EL (cell line): ENCODE data around the gene PTPRN2.
"Not testable (repeated sequence)": the region's sequence is repeated elsewhere in the genome, so short reads cannot be mapped to it uniquely, and the experiment has no call there.

Experiments used
- DNase-seq: peaks from one replicate; pipeline ENCODE4 v3.0.0-alpha.2; 2016

The PTPRN2 gene

DNA sequence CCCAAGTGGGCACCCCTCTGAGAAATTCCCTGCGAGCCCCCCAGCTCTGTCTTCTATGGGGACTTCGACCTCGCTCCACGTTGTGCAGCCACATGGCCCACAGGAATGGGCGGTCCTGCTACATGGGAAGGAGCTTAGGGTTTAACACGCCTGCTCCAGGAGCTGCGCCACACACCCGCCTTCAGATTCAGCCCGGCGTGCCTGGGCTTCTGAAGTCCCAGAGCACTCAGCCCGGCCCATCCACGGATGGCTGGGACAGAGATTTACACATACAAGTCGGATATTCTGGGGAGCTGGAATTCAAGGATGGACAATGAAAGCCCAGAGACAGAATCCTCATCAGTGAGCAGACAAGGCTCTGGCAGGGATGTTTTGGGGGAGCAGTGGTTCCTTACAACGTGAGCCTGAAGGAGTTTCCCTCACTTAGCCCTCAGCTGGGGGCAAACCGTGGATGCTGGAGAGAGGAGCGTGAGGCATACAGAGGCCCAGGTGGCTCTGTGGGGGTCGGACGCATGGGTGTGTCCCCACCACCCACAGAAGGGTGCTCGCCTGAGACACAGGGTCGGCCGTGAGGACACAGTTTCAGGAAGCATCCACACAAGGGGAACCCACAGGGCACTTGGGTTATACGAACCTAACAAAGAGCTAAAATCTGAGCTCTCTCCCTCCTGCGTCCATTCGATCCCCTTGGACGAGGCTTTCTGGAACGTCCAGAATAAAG is 877.9 kb downstream of the PTPRN2 start:
- DNase-seq: no peak

- DNase-seq: no peak
Observed at GRCh38 chr7:157708919-157709295, 878.7 kb downstream of the PTPRN2 start.

- no peak for DNase-seq
Observed at GRCh38 chr7:157707983-157708918, 879.4 kb downstream of the PTPRN2 start.

- no peak for DNase-seq
Observed at GRCh38 chr7:157704365-157704764, 883.3 kb downstream of the PTPRN2 start.

DNA sequence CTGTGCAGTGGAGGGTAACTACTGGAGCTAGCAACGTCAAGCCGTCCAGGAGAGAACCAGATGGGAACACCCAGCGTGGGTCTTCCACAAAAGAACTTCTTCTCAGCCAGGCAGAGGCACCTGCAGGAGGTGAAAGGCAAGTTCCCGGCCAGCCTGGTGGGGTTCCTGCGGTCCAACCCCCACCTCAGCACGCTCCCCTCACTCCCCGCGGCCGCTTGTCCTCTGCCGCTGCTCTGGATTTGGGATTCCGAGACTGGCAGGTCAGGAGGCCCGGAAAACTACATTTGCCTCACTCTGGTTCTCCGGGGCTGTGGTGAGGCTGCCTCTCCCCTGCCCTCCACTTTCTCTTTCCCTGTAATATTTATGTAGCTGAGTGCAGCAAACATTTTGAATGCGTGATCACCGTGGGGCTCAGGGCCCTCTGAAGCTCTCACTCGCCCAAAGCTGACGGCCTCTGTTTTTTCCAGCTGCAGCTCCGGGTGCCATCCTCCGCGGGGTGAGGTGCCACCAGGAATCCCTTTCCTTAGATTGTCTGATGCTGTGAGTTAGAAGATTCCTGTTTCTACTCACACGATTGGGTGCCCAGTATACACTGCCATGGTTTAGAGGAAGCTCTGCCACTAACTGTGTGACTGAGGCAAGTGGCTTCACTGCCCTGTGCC is 884.0 kb downstream of the PTPRN2 start:
- DNase-seq: no peak

GRCh38 chr7:157703131-157703530 is 884.5 kb downstream of the PTPRN2 start:
- DNase-seq: no peak

DNA sequence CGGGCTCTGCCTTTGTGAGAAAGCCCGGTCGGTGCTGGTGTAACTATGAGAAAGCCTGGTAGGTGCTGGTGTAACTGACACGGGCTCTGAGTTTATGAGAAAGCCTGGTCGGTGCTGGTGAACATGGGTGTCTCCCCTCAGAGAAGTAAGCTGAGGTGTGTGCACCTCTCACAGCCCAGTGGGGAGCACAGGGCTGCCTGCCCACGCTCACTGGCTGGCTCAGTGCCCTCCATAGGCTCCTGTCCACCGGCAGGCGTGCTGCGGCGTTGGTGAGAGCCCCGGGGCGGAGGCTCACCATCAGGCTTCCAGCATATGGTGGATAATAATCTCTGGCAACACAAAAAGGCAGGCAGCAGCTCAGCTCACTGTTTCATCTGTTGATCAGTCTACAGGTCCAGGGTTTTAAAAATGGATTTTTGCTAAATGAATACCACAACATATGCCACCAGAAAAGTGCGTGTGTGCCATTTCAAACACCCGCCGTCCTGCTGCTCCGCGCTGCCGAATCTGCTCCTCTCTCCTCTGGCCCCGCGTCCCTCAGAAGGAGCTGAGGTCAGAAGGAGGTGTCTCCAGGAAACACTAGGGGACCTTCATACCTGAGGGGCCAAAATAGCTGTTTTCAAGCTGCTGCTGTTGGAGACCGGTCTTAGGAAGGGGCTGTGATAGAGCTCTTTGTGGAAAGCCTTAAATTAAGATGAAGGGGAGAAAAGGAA is 885.2 kb downstream of the PTPRN2 start:
- no peak for DNase-seq

DNA sequence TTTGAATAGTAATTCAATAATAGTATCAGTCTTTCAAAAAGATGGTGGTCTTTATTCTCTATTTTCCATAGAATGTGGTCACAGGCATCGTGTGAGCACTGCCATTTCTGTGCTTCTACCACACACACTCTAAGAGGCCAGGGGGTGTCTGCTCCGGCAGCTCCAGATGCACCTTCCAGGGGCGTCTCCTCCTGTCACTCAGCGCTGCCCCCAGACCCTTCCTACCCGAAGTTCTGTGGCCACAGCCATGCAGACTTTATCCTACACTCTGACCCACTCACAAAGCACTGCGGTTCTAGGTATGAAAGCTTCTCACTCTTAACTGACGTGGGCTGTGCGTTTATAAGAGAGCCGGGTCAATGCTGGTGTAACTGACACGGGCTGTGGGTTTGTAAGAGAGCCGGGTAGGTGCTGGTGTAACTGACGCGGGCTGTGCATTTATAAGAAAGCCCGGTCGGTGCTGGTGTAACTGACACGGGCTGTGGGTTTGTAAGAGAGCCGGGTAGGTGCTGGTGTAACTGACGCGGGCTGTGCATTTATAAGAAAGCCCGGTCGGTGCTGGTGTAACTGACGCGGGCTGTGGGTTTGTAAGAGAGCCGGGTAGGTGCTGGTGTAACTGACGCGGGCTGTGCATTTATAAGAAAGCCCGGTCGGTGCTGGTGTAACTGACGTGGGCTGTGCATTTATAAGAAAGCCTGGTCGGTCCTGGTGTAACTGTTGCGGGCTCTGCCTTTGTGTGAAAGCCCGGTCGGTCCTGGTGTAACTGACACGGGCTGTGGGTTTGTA is 886.0 kb downstream of the PTPRN2 start:
- DNase-seq: not testable (repeated sequence)

- DNase-seq: no peak
Observed at GRCh38 chr7:157700231-157701005, 887.2 kb downstream of the PTPRN2 start.

- DNase-seq: no peak
Observed at GRCh38 chr7:157699357-157700013, 888.1 kb downstream of the PTPRN2 start.

- not testable (repeated sequence) for DNase-seq
Observed at GRCh38 chr7:157697287-157697686, 890.3 kb downstream of the PTPRN2 start.

- not testable (repeated sequence) for DNase-seq
Observed at GRCh38 chr7:157695609-157696008, 892.0 kb downstream of the PTPRN2 start.

DNA sequence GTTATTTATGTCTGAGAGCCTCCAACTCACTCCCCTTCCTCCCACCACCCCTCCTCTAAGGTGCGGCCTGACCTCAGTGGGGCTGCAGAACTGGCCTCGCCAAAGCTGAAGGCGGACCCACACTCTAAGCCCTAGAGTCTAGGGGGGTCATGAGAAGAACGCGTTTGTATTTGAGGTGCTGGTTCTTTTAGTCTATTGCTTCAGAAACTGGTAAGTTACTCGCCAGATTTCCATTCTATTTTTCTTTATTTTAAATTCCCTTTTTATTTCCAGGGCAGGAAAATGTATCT is 893.3 kb downstream of the PTPRN2 start:
- DNase-seq: no peak

- DNase-seq: no peak
Observed at GRCh38 chr7:157693521-157694375, 893.9 kb downstream of the PTPRN2 start.

DNA sequence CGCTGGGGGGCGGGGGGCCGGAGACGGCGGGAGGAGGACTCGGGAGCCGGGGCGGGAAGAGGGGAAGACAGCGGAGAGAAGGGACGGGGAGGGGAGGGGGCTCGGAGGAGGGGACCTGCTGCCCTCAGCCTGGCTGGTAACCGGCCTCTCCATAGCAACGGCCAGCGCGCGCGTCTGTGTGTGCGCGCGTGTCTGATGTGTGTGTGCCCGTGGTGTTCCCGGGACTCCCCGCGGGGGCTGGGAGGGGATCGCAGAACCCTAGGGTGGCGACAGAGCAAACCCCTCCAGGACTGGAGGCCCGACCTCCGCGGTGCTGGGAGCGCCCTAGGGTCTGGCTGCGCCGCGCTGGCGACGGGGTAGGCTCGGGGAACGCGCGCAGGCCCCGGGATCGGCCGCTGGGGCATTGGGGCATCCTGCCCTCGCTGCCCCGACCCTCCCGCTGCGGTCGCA is 894.5 kb downstream of the PTPRN2 start:
- no peak for DNase-seq

DNA sequence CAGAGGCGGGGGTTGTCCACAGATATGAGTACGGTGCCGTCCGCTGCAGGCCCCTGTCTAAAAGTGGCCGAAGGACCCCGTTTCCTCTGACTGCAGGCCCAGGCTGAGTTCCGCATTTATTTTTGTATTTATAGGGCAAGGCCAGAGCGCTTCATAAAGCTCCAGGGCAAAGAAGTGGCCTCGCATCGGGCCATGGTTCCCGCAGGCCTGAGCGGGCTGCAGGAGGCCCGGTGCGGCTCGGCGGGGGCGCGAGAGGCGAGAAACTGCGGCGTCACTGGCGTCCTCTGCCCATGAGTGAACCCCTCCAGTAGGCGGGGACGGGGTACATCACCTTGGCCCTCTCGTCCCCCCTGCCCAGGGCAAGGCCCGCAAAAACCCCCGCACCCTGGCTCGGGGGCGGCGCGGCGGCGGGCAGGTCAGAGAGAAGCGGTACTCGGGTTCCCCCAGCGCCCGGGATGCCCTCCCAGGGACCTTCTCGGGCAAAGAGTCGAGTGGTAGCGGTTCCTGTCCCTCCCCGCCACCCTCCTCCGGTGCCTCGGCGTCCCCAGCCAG is 895.1 kb downstream of the PTPRN2 start:
- no peak for DNase-seq

- no peak for DNase-seq
Observed at GRCh38 chr7:157691586-157692459, 895.8 kb downstream of the PTPRN2 start.

GRCh38 chr7:157690833-157691585 is 896.6 kb downstream of the PTPRN2 start:
- peak; percentile 32 for DNase-seq
